Stimulated activated CD8-positive, alpha-beta memory T cell treated with anti-CD3 and anti-CD28 coated beads, Interleukin-12 subunit alpha, Interleukin-12 subunit beta, amount 100 ng/mL, for 1 hour (primary cell): ENCODE results near the gene PXYLP1.

Experiments used
- DNase-seq: peaks from one replicate; pipeline ENCODE4 v3.0.0-alpha.2; 2020; ENCODE audit warnings: low read depth

Gene PXYLP1

GRCh38 chr3:141326123-141326522, 94.5 kb downstream of the PXYLP1 start:
- DNase-seq: no peak

- DNase-seq: no peak
Measured at GRCh38 chr3:141326626-141327025, 95.0 kb downstream of the PXYLP1 start.

GRCh38 chr3:141328286-141329166, 96.9 kb downstream of the PXYLP1 start:
- no peak for DNase-seq

GRCh38 chr3:141330235-141330634, 98.6 kb downstream of the PXYLP1 start:
- DNase-seq: no peak

GRCh38 chr3:141330718-141331376, 99.2 kb downstream of the PXYLP1 start:
- no peak for DNase-seq

- no peak for DNase-seq
Measured at GRCh38 chr3:141331377-141332318, 100.0 kb downstream of the PXYLP1 start.

- no peak for DNase-seq
Measured at GRCh38 chr3:141332416-141332815, 100.8 kb downstream of the PXYLP1 start.

- no peak for DNase-seq
Measured at GRCh38 chr3:141333836-141334626, 102.4 kb downstream of the PXYLP1 start.

- DNase-seq: no peak
Measured at GRCh38 chr3:141334627-141335250, 103.1 kb downstream of the PXYLP1 start.

- DNase-seq: no peak
Measured at GRCh38 chr3:141335531-141336061, 104.0 kb downstream of the PXYLP1 start.

- DNase-seq: no peak
Measured at GRCh38 chr3:141336672-141337522, 105.3 kb downstream of the PXYLP1 start.

GRCh38 chr3:141337523-141337854, 105.9 kb downstream of the PXYLP1 start:
- no peak for DNase-seq

GRCh38 chr3:141337991-141338390, 106.4 kb downstream of the PXYLP1 start:
- no peak for DNase-seq

- DNase-seq: no peak
Measured at GRCh38 chr3:141338881-141339280, 107.3 kb downstream of the PXYLP1 start.

- DNase-seq: no peak
Measured at GRCh38 chr3:141341536-141341935, 109.9 kb downstream of the PXYLP1 start.

- no peak for DNase-seq
Measured at GRCh38 chr3:141342386-141342785, 110.8 kb downstream of the PXYLP1 start.

GRCh38 chr3:141343077-141343476, 111.5 kb downstream of the PXYLP1 start:
- no peak for DNase-seq

- DNase-seq: no peak
Measured at GRCh38 chr3:141343865-141344271, 112.2 kb downstream of the PXYLP1 start.
